ENCODE results near the gene ZNF282.

- TF ChIP-seq CTCF (IDR thresholded peaks at IDR 0.05) (no peak), POLR2A (IDR thresholded peaks at IDR 0.05) (no peak), EP300 (IDR thresholded peaks at IDR 0.05) (no peak)
These were observed 22.8 kb upstream of the ZNF282 start for GRCh38 chr7:149172534-149172920.

All from tibial nerve (tissue), 4 donors.